Posterior cingulate gyrus (tissue), 11 donors: ENCODE results near the gene PDK1.
"Not testable (repeated sequence)": the region's sequence is repeated elsewhere in the genome, so short reads cannot be mapped to it uniquely, and the experiment has no call there.

Experiments
- DNase-seq, 10 donors: peaks; one replicate each; pipeline versions ENCODE4 v3.0.0 to v3.0.0-alpha.2; 2020 to 2021; ENCODE audit warnings: mixed read lengths in 3 of 10
- intact Hi-C: fragments of 100-400 bp; cut with DNase I; formaldehyde crosslinking; loops from one replicate; pipeline ENCODE4 v1.15.1; 2023

The PDK1 gene

GRCh38 chr2:172555522-172556283, at the start of gene PDK1:
Gene PDK1, plus strand, starts transcription at chr2:172556090. Its CDS starts 61 bp downstream, at chr2:172556151.
- DNase-seq: peak; percentile 75 to 99 (median 90)
- intact Hi-C loops: no loop called here

- DNase-seq: no peak
- intact Hi-C loops: no loop called here
These were observed 48.7 kb upstream of the PDK1 start for GRCh38 chr2:172507199-172507598.

DNA sequence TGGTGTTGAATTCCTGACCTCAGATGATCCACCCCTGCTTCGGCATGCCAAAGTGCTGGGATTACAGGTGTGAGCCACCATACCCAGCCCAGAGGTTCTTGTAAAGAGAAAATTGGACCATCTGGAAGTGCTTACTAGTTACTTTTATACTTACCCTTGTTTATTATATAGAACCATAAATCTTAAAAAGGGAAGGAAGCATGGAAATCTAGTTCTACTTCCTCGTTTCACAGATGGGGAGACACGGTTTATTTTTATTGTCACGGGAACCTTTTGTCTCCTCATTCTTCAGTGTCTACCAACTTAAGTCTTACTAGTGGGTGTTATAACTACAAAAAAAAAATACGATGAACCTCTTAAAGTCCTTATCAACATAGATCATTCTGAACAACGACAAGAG, 45.8 kb upstream of the PDK1 start:
- DNase-seq: no peak
- intact Hi-C loops: no loop called here

DNA sequence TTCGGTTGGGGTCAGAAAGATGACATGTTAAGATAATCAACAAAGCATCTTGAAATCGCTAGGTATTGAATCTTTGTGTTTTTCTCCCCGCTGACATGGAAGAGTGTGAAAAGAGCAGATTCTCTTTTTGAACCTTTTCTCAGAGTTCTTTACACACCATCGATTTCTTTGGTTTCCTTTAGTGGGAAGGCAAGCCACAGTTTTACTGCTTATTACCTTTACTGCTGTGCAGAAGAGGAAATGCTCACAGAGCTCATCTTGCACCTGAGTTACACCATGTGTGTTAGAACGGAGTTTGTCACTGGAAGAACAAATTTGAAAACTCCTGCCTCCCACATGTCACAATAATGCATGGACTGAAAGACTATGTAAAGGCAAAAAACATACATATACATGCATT, 45.3 kb upstream of the PDK1 start:
- DNase-seq: no peak
- intact Hi-C loops: no loop called here

- no peak for DNase-seq
- intact Hi-C loops: no loop called here
These were observed 42.9 kb upstream of the PDK1 start for GRCh38 chr2:172512810-172513523.

- intact Hi-C loops: no loop called here
- DNase-seq: no peak
These were observed 42.4 kb upstream of the PDK1 start for GRCh38 chr2:172513524-172513900.

DNA sequence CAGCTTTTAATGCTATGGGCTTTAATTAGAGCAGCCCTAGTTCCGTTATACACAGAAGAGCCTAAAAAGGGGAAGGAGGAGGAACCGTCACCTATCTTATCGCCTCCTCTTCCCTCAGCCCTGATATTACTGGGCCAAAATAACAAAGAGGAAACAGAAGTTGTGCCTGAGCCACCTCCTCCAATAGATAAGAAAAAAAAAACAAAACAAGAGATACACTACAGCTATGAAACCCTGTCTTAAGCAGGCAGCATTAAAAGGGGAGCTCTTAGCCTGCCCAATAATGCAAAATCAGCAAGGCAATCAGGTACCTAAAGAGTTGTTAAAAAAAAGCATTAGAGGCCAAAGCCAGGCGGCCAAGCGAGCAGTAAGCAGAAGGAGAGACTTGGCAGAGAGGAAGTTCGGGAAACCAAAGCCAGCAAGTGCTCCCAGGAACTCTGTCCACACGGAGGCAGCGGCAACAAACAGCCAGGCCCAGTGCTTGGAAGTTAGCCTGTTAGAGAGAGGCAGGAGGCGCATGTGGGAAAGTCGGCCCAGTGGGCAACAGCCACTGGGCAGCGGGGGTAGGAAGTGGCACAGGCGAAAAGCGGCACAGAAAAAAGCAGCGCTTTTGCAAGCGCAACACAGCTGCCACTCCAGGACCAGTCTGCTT, 41.8 kb upstream of the PDK1 start:
- intact Hi-C loops: no loop called here
- peak in 8 of 10 donors; percentile 8 to 79 (median 32) for DNase-seq

DNA sequence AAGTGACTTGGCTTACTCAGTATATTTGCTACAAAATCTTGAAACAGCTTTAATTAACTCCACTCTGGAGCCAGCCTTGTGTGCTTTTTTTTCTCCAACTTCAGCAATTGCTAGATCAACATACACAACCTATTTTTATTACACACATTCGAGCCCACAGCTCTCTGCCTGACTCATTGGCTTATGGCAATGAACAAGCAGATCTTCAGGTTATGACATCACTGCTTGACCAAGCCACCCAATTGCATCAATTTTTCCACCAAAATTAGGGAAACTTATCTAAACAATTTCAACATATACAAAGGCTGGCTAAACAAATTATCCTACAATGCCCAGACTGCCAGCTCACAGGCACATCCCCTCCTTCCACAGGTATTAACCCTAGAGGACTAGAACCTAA, 39.6 kb upstream of the PDK1 start:
- DNase-seq: no peak
- intact Hi-C loops: no loop called here

DNA sequence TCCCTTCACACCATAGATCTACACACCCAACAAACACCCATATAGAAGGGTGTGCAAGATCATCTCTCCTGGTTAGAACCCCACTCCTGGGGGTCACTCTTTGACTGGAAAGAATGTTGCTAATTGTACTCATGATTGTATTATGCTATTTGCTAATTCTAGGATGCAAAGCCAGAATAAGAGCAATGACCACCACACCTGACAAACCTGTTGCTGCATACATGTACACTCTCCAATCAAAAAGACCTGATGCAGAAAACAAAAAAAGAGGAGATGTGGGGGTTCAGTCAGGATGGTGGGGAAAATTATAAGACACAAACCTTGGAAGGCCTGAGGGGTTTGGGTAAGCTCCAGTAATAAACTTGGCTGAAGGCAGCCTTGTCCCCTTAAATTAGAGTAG, 36.9 kb upstream of the PDK1 start:
- intact Hi-C loops: no loop called here
- no peak for DNase-seq

GRCh38 chr2:172525601-172526000, 30.3 kb upstream of the PDK1 start:
- DNase-seq: no peak
- intact Hi-C loops: no loop called here

- intact Hi-C loops: no loop called here
- no peak for DNase-seq
These were observed 24.6 kb upstream of the PDK1 start for GRCh38 chr2:172531309-172531708.

- intact Hi-C loops, DNase-seq: not testable (repeated sequence)
These were observed 23.4 kb upstream of the PDK1 start for GRCh38 chr2:172532461-172532860.

DNA sequence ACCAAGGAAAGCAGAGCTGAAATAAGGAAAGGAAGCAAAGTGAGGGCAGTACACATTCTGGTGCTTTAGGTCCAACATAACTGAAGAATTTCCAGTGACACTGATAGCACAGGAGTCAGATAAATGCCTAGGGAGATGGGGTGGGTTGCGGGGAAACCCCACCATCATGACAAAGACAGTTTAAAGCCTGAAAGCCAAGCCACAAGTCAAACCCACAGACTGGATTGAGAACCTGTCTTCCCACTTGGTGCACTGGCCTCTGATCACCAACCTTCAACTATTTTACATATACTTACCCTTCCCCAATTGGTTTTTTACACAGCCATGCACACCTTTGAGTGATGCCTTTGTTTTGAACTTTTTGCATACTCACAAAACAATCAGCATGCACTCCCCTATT, 22.2 kb upstream of the PDK1 start:
- intact Hi-C loops: no loop called here
- no peak for DNase-seq

DNA sequence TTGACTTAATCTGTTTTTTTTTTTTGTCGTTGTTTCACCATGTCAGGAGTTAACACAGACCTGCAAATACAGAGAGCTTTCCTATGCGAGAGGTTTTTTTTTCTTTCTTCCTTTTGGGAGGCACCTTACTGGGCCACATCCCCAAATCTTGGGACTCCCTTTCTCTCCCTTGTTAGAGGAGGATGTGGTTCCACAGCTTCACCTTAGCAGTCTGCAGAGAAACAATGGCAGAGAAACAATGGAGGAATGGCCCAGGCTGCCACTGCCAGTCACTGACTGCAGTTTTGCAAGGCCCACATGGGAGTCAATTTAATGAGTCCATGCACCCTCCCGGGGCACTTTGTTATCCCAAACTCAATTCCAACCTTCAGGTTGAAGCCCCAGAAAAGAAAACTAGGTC, 20.8 kb upstream of the PDK1 start:
- DNase-seq: no peak

DNA sequence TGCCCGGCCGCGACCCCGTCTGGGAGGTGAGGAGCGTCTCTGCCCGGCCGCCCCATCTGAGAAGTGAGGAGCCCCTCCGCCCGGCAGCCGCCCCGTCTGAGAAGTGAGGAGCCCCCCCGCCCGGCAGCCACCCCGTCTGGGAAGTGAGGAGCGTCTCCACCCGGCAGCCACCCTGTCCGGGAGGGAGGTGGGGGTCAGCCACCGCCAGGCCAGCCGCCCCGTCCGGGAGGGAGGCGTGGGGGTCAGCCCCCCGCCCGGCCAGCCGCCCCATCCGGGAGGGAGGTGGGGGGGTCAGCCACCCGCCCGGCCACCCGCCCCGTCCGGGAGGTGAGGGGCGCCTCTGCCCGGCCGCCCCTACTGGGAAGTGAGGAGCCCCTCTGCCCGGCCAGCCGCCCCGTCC, 18.0 kb upstream of the PDK1 start:
- DNase-seq, intact Hi-C loops: not testable (repeated sequence)

More for the DNA sequence above, 20.8 kb upstream of the PDK1 start:
- intact Hi-C loops: no loop called here

DNA sequence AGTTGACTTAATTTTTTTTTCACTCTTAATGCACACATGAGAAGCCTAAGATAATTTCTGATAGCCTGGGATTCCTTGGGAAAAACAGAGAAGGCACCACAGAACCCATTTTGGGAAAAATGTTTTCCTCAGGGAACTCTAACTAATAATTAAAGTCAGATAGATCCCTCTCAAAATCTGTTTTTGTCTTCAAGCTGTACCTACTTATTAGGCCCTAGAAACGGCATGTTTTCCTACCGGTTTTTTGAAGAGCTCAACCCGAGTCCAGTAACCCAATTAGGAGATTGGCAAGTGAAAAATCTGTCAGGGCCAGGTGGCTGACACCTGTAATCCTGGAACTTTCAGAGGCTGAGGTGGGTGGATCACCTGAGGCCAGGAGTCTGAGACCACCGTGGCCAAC, 16.1 kb upstream of the PDK1 start:
- intact Hi-C loops: no loop called here
- no peak for DNase-seq

GRCh38 chr2:172540421-172540820, 15.5 kb upstream of the PDK1 start:
- DNase-seq: no peak

GRCh38 chr2:172545408-172546075, 10.3 kb upstream of the PDK1 start:
- intact Hi-C loops: no loop called here

More at GRCh38 chr2:172540421-172540820, 15.5 kb upstream of the PDK1 start:
- intact Hi-C loops: no loop called here

DNA sequence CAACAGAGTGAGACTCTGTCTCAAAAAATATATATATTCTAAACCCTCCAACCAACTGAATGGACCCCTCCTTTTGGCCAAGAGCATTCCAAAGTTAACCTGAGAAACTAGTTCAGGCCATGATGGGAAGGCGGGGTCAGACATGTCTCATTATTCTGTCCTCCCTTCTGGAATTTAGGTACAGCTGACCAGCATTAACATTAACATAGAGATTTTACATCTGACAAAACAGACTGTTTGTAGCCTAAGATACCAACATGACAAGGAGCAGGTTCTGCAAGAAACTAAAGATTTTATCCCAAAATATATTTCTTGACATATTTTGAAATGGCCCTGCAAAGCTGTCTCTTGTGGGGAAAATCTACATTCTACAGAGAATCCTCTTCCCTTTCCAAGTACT, 6.8 kb upstream of the PDK1 start:
- intact Hi-C loops: no loop called here
- DNase-seq: no peak

More at GRCh38 chr2:172545408-172546075, 10.3 kb upstream of the PDK1 start:
- no peak for DNase-seq

GRCh38 chr2:172549802-172550201, 6.1 kb upstream of the PDK1 start:
- DNase-seq, intact Hi-C loops: not testable (repeated sequence)

- intact Hi-C loops: no loop called here
- no peak for DNase-seq
These were observed 5.5 kb upstream of the PDK1 start for GRCh38 chr2:172550419-172550818.
